LNCAP (cell line): ENCODE results near the gene FAU.

Source experiments
- TF ChIP-seq, protein P1 (sequence below): fragments of 450-650 bp; IDR thresholded peaks from 2 replicates; pipeline ENCODE4 v1.5.1; 2017; ENCODE audit warnings: mild to moderate bottlenecking

Gene FAU

DNA sequence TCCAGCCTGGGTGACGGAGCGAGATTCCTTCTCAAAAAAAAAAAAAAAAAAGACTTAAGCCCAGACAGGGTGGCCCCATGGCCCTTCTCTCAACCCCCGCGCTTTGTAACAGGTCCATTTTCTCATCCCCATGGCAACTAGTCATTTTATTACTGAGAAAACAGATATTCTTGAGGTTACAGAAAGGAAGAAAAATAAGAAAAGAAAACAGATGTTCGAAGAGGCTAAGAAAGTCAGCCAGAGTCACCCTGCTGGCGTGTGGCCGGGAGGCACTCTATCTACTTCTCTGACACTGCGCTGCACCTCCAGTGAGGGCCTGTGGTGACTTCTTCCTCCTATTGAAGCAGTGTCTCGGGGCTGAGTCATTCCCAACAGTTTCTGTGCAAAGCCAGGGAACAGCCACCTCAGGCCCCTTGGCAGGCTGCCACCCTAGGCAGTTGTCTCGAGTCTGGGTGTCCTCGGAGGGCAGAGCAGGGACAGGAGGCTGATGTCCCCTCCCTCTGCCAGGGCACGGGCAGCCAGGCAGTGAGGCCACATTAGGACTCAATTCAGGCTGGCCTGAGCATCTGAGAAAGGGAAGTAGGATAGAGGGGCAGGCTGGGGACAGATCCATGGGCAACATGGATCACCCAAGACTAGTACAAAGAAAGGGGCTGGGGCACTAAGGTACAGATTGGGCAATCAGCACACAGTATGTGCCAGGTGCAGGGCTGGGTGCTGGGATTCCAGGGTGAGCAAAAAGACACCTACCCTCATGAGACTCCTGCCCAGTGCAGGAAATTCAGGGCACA is 28.8 kb upstream of the FAU start:
- TF ChIP-seq, protein P1, sequence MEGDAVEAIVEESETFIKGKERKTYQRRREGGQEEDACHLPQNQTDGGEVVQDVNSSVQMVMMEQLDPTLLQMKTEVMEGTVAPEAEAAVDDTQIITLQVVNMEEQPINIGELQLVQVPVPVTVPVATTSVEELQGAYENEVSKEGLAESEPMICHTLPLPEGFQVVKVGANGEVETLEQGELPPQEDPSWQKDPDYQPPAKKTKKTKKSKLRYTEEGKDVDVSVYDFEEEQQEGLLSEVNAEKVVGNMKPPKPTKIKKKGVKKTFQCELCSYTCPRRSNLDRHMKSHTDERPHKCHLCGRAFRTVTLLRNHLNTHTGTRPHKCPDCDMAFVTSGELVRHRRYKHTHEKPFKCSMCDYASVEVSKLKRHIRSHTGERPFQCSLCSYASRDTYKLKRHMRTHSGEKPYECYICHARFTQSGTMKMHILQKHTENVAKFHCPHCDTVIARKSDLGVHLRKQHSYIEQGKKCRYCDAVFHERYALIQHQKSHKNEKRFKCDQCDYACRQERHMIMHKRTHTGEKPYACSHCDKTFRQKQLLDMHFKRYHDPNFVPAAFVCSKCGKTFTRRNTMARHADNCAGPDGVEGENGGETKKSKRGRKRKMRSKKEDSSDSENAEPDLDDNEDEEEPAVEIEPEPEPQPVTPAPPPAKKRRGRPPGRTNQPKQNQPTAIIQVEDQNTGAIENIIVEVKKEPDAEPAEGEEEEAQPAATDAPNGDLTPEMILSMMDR = no peak

DNA sequence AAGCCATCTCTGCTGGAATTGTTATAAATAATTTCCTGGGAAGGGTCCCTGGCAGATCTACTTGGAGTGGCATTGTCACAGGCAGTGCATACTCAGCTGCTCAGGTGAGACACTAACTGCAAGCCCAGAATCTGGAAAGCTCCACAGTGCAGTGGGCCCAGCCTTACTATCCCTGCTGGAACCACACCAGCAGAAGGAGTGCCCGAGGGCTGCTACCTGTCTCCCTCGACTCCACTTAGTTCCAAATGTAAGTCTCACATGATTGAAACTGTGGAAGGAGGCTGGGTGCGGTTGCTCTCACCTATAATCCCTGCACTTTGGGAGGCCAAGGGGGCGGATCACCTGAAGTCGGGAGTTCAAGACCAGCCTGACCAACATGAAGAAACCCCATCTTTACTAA is 26.7 kb upstream of the FAU start:
- TF ChIP-seq, protein P1 = no peak

DNA sequence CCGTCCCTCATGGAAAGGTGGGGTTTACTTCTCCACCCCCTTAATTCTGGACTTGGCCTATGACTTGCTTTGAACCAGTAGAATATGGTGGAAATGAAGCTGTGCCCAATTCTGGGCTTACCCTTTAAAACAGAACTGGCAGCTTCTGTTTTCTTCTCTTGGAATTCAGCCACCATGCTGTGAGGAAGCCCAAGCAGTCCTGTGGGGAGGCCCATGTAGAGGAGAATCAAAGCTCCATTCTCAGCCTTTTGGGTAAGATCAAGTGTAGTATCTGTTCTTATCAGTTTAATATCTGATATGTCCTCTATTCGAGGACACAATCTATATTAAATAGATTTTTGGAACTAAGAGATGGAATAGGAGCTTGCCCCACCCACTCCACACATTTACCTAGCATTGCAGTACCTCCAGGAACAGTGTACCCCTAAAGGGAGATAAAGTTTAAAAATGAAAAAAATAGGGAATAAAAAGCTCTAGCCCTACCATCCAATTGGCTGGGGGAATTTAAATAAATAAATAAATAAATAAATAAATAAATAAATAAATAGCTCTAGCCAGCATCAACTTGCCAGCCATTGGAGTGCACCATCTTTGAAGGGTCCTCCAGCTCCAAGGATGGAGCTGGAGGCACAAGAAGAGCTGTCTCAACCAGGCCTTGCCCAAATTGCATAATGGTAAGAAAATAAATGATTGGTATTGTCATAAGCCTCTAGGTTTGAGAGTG is 25.6 kb upstream of the FAU start:
- TF ChIP-seq, protein P1 = no peak

DNA sequence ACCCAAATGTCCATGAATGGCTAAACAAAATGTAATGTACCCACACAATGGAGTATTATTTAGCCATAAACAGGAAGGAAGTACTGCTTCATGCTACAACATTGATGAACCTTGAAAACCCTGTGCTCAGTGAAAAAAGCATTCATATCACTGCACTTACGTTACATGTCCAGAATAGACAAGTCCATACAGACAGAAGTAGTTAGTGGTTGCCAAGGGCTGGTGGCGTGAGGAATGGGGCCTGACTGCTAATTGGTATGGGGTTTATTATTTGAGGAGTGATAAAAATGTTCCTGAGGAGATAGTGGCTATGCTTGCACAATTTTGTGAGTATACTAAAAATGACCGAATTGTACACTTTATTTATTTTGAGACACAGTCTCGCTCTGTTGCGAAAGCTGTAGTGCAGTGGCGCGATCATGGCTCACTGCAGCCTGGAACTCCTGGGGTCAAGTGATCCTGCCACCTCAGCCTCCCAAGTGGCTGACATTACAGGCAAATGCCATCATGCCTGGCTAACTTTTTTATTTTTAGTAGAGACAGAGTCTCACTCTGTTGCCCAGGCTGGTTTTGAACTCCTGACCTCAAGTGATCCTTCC is 20.1 kb upstream of the FAU start:
- TF ChIP-seq, protein P1 = no peak

DNA sequence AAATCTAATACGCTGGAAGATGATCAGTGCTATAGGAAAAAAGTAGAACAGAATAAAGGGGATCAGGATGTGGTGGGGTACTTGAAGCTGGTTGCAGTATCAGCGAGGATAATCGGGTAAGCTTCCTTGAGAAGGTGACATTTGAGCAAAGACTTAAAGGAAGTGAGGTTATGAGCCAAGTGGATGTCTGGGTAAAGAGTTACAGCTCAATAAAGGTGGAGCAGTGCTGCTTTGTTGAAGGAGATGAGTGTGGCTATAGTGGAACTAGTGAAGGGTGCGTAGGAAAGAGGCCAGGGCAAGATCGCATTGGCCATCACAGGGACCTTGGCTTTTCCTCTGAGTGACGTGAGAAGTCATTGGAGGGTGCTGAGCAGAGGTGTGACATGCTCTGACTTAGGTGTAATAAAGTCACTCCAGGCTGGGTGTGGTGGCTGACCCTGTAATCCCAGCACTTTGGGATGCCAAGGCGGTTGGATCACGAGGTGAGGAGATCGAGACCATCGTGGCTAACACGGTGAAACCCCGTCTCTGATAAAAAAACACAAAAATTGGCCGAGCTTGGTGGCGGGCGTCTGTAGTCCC is 14.7 kb upstream of the FAU start:
- TF ChIP-seq, protein P1 = no peak

DNA sequence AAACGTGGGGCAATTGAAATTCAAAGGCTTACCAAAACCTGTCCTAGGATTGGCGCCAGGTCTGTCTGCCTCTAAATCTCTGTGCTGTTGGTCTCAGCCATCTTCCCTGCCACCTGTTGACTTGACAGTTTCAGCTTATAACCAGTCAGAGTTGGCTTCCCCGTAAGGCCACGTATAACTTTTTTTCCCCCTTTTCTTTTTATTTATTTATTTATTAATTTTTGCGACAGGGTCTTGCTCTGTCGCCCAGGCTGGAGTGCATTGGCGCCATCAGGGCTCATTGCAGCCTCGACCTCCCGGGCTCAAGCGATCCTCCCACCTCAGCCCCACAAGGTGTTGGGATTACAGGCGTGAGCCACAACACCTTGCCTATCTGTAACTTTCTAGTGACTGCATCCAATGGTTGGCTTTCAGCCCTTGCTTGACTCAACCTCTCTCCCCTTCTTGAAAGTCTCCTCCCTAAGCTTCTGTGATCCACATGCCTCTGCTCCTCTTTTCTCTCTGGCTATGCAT is 13.8 kb upstream of the FAU start:
- TF ChIP-seq, protein P1 = no peak

DNA sequence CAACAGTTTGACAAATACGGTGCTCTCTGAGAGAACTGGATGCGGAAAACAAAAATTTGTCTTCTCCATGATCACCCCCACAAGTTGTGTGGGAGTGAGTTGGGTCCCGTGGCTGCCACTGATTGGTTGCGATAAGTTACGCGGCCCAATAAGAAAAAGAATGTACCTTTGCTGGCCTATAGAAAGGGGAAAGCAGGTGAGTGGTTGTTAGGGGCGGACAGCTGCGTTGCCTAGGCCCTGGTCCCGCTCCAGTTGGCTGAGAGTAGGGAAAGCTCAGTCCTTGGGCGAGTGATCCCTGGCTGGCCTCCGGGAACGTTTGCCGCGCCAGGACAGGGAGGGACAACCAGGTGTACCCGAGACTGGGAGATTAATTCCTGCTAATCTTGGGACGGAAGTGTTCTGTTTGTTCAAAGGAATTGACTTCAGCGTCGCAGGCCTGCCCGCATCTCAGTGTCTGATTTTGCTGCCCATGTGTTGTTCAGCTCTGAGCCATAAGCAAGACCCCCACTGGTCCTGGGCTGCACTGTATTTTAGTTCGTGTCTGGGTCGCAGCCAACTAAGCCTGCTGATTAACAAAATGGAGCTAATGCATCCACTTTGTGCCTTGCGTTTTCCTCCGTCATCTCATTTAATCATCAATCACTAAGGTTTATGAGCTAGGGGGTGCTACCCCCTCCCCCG is 13.2 kb upstream of the FAU start:
- TF ChIP-seq, protein P1 = no peak
